Hippocampal formation (tissue), 2 donors: ENCODE results near the gene ZIC4.

Source experiments
- DNase-seq, 2 donors: peaks; one replicate each; lab custom pipeline; 2025; lab: John Stamatoyannopoulos, UW

The ZIC4 gene

DNA sequence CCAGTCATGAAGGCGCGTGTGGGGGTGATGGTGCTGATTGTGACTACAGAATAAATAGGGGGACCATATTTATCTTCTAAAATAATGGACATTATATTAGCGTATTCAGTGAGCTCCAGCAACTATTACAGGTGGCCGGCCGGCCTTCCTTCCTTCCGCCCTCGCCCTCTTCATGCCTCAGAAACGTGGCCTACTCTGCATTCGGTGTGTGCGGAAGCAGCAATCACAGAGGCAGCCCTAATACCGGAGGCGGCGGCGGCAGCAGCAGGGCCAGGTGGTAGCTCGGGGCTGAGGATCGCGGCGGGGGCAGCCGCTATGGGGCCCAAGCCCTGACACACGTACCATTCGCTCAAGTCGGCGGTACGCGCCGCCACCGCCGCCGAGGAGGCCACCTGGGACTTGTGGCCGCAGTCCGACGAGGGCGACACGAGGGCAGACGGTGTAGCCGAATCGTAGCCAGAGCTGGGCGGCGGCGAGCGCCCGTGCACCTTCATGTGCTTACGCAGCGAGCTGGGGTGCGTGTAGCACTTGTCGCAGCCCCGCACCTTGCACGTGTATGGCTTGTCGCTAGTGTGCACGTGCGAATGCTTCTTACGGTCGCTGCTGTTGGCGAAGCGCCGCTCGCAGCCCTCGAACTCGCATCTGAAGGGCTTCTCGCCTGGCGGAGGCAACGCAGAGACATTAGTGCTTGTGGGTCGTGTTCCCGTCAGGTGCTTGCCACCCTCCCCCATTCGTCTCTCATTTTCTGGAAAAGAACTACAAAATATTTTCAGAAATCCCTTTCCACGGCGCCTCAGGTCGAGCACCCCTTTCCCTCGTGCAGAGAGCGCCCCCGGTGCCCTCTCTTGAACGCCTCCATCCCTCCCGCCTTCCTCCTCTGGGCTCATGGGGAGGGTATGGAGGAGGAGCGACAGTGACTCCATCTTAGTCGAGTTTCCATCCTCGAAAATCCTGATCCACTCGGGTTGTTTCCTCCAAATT is 15.5 kb downstream of the ZIC4 start:
- no peak for DNase-seq

DNA sequence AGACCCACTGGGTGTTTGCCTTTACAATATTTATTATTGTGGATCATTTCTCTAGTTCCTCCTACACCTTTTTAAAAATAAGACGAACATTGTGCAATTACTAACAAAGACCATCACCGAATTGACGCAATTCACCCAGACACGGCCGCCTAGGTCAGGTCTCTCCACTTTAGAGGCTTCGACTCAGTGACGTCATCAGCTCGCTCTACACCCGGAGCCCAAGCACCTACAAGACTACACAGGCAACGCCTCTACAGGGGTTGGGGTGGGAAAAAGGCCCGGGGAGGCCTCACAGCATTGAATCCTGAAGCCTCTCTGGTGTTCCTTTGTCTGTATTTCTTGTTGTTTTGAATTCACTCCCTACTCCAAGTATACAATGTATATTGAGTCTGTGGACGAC is 16.6 kb downstream of the ZIC4 start:
- DNase-seq: no peak

DNA sequence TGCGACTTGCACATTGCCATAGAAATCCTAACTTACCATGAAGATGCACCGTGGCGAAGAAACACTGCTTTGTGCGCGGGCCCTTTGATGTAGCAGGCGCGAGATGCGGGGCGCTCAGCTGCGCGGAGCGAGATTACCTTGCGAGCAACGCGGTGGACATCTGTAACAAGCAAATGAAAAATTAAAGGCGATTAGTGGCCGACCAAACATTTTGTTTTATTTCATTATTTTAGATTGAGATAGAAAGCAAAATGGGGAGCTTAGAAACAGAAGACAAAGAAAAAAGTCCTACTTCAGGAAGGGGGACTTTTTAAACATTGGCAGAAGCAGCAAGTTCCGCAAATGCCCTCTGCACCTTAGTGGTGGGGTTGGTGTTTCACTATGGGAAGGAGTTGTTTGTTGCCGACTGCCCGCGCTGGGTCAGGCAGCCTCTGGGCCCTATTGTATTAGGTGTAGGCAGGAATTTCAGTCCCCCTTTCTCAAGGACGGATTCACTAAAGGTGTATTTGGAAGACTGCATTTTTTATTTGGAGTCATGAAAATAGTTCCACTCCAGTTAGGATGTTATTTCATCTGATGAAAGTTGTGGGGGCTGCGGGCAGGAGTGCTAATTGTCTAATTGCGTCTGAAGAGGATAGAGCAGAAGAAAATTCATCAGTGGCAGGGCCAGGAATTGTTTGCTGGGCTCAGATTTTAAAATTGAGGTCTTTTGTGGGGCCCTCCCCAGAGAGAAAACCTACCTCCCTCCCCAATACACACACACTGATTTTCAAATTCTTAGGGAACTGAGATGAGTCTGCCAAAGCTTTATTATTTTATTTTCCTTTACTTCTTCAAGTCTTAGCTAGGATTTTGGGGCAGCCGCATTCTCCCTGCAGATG is 17.4 kb downstream of the ZIC4 start:
- DNase-seq: no peak

DNA sequence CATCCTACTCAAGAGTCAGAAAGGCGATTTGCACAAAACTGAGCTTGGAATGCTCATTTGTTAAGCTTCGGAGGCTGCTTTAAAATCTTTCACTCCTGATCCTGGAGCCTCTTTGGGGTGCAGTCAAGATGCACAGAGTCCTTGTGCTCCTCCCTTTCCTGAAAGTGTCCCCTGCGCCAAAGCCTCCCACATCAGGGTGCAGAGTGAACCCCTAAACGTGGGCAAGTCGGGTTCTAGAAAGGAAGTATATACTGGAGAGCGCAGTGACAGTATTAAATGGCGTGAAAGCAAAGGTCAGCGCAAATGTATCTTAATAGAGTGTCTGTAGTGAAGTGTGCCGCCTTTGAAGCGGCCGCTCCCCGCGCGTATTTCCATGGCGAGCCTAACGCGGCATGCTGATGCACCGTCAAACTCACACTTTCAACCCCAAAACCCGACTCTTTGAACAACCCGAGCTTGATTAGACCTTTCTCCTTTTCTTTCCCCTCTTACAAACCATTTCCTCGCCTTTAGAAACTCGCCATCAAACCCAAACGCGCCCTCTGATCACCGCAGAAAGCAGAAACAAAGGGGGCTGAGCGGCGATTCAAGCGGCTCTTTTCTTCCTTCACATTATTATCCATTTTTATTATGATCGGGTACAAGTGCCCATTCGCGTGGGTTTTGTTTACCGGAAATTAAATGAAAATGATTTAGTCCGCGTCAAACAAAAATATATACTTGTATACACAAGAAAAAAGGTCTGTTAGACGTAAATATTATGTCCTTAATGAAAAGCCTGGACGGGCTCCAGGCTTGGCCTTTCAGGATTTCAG is 18.3 kb downstream of the ZIC4 start:
- no peak for DNase-seq

DNA sequence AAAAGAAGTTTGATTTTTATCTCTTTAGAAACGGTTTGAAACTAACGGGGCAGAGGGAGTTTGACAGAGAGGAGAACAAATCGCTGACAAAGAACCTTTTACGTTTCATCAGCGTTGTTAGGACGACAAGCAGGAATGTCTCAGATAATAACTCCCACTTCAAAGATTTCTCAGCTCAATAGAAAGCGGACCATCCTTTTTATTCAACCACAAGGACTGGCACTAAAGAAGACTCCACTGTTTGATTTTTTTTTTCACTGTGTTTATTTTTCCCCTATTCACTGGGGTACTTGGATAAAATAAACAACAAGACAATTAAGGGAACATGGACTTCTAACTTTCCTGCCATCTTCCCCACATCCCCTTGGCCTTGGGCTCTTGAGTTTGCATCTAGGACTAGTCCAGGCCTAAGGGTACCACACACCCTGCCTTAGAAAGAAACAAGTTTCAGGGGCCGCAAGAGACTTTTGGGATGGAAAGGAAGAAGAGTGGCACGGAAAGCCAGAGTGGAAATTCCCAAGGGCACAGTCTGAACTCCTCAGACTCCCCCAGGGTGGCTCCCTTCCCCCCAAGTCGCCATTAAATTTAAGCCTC is 19.0 kb downstream of the ZIC4 start:
- DNase-seq: no peak

DNA sequence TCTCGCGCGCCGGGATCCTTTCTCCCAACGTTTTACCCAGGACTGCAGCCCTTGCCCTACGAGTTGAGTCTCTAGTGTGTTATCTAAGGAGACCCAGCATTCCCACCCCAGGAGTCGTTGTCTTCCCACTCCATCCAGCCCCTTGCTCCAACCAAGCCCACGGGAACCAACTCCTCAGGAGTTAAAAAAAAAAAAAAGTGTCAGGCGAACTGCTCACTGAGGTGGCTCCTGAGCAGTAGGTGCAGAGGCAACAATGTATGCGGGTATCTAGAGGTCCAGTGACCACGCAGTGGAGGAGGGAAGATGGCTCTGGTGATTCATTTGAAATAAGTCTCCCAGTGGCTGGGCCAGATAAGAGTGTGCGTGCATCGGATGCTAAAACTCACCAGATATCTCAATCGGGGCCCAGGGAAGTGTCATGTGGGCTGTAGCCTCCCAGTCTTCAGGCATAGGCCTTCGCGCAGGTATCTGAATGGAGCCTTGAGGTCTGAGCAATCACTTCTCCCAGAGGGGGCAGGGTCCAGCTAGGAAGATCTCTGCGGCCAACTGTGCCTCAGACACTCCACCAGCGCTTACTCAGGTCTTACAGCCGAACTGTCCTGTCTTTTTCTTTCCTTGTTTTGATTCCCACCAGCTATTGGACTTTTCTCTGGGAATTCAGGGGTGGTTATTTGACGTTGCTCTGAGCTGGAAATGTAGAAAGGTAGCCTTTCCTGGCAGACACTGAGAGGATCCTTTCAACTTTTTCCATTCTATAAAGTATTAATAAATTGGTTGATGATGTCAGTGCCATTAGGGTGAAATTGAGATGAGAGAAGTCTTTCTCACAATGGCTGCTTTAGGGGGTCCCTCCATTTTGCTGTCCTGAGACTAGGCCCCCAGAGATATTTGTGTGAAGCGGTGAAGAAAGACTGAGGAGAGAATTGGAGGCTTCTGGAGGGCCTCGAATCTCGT is 21.0 kb downstream of the ZIC4 start:
- no peak for DNase-seq

DNA sequence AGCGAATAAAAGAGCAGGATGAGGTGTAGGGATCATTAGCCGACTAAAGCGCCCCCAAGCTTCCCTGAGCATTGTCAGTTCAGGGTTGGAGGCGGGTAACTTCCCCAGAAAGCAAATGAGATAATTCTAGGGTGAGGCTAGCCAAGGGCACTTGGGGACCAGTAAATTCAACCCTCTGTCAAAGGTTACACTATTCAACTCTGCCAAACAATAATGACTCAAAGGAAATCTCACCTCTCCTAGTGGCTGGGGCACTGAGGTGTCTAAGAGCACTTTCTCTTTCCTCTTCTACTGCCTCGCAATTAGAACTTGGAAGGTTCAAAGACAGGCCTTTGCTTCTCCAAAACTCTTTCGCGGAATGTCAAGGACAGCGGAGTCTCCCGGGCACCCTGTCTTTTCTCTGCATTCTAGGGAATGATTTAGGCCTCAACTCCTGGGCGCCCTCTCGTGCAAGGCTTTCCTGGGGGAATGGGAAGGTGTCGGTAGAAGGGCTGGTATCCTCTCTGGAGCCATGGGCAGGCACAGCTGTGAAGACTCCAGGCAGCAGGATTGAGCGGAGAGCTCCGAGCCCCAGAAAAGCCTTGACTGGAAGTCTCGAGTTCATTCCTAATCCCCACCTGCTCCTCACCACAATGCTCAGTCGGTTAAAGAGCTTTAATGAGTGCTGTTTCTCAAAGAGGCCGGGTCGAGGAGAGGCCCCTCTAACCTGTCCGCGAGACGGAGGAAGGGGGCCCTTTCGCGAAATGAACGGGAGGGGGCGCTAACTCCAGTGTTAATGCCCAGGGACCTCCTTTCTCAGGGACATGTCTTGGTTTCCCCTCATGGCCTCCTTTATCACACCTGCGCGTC is 21.9 kb downstream of the ZIC4 start:
- no peak for DNase-seq

DNA sequence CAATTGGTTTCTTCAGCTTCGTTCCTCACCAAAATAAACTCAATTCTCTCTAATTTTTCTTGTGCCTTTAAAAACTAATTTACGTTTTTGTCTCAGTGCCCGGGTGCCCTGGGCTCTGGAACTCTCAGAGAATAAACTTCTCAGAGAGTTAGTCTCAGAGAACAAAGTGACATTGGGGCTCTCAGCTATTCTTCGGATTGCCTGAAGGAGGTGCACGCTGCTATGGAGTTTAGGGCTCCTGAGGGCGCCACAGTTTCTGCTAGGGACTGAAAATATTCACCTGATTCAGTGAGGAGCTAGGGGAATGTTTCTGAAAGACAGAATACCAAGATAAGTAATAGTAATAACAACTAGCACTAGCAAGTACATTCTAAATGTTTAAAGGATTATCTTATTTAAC is 22.7 kb downstream of the ZIC4 start:
- DNase-seq: no peak

DNA sequence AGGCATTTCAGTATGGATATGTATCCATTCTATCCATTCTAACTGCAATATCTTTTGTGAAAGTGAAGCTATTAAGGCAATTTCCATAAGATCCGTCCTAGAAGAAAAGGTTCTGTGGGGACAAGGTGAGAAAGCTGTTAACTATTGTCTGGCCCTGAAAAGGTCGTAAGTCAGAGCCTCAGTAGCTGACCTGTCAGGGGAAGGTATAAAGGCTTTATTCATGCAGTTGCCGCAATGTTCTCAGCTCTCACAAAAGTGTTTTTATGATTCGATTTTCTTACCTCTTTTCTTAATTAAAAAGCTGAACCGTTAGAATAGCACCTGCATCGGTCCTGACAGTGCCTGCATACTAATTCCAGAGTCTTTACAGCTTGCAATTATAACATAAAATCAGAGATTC is 24.7 kb downstream of the ZIC4 start:
- DNase-seq: no peak

DNA sequence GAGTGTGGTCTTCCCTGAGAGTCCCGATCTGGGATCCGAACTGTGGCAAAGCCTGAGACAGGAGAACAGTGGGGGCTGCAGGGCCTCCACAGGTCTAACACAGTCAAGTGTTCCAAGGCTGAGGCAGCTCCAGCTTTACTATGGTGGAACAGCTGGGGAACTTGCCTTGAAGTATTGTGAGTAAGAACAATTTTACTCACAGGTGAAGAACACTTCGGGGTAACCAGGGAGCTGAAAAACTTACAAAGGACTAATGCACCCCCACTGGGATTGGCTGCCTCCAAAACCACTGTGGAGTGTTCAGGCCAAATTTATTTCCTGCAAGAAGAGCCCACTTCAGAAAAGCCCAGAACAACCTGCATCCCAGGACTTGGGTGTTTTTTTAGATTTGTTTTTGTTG is 25.4 kb downstream of the ZIC4 start:
- DNase-seq: no peak

DNA sequence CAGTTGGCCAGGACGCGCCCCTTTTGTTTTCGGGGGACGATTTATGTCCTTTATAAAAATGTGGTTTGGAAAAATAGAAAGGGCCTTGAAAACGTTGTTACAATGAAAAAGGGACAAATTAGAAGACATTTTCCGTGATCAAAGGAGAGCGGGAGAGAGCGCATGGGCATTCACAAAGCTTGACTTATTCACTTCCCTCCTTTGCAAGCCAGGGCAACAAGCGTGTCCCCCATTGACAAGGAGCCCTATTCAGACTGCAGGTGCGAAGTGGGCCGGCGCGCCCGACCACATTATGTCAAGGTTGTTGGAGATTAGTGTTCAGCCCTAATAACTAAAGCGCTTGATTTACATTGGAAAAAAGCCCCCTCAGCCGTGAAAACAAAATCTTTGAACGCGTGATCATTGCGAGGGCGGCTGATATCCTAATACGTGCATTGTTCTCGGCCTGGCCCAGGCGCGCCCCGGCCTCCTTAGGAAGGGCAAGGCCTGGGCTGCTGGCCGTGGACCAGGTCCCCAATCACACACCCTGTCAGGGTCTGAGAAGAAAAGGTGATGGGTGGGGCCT is 25.9 kb downstream of the ZIC4 start:
- DNase-seq: no peak

DNA sequence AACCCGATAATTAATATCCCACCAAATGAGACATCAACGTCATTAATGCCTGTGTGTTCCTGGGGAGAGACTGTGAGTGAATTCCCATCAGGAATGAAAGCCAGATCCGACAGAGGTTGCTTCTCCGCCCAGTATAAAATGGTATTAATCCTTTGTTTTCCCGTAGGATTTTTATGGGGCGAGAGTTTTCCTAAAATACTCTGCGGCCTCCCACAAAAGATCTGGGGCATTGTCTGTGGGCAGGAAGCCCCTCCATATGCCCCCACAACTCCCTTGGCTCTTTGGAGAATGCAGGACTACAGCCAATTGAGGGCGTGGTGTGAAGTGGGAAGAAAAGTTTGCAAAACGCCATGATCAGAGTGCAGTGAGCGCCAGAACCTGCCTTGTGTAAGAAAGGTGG is 26.7 kb downstream of the ZIC4 start:
- DNase-seq: no peak

DNA sequence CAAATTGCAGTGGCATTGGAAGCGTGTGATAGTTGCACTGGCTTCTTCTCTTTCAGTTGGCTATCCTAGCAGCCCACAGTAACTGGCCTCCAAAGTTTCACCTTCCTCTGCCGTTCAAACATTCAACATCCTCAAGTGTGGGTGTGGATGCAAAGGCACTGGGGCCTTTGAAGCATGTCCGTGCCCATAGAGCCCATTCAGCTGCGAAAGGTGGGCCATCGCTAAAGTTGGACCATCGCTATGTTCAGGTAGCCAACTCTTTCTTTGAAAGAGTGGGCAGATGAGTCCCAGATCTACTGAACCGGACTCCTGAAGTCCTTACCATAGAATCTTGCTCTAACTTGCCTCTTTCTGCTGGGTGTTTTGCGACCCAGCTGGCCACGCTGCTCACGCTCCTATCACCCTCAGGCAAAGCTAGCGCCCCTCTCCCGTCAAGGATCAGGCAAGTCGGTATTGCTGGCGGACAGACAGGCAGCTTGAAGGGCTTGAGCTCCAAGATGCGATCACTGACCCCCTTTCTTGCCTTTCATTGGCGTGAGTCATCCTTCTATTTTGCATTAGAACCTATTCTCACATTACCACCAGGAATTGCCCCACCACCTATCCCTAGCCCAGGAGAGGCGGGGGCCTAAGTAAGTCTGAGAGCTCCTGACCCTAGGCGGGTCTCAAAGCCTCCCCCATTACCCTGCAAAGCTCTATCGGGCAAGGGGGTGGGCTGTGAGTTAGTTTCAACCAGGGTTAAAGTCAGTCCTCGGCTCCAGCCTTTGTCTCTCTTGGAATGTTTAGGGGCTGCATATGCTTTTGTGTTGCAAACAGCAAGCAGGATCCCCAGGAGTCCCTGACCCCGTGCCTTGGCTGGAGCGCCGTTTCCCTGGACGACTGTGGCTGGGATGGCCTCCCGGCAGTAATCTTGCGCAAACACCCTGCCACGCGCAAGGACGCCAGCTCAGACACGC is 28.7 kb downstream of the ZIC4 start:
- no peak for DNase-seq

DNA sequence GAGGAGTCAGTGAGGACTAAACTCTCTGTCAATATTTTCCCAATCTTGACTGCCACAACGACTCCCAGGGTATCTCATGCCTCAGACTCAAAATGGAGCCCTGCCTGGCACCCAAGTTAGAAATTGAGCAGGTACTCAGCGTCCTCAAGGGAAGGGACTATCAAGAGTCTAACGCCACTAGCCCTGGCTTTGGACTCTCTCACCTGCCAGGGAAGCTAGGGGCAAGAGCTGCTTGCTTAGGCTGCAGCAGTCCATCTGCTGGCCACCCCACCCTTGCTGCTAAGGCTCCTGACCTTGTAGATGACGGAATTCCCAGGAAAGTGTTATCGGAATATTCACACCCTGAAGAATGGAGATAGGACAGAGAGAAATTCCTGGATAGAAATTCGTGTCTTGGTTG is 33.0 kb downstream of the ZIC4 start:
- DNase-seq: no peak

DNA sequence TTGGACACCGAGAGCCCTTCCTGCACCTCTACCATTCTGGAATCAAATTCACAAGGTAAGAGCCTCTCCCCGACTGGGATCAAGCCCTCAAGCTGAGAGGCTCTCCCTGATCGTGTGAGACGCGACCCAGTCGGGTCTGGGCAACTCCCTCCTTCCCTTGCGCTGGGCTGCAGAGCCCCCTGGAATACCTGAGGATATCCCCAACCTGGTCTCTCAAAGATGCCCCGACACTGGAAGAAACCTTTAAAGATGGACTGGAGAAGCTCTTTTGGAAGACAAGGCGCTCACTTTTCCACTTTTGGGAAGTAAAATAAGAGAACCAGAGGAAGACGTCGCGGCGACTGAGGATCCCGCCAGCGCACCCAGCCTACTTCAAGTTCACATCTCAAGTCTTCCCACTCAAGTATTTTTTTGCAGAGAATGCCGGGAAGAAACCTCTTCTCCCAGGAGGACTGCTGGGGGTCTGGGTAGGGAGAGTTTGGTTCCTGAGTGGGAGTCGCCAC is 33.8 kb downstream of the ZIC4 start:
- no peak for DNase-seq

DNA sequence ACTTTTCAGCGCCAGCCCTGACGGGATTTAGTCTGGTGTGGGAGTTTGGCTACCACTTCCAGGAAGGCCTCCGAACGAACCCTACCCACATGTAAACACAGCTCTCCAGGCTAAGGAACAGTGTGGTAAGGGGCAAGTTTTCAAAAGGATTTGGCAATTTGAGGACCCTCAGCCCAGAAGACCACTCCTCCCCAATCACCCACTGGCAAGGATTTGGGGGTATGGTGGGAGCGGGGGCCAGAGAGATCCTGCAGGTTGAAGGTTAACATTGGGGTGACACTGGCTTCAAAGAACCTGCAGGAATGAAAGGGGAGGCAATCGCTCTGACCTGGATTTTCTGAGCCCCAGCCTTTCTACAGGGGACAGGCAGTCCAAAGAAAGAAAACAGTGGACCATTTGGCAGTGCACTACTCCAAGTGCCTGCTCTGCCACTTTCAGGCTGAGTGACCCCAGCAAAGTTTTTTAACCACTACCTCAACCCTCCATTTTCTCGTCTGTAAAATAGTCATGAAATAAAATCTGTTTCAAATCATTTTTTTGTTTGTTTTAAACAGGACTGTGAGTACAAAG is 34.5 kb downstream of the ZIC4 start:
- DNase-seq: no peak

DNA sequence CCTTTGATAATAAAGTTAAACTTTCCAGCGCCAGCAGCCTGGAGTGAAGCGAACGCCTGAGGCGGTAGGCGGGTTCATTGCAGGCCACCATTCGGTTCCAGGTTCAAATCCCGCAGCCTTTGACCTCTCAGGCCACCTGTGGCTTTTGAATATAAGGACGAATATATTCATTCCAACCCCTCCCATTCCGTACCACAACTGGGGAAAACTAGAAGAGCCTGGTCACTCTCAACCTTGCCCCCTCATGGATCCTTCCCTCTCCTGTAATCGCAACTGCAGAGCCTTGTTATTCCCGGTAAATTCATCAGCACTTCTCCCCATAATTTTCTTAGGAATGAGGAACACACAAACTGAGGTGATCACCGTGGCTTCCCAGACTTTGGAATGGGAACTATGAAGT is 35.2 kb downstream of the ZIC4 start:
- no peak for DNase-seq
